CD4-positive, alpha-beta T cell treated with Interleukin-10 for 1 hour (primary cell): ENCODE results near the gene ZFR2.
A peak's percentile ranks its signal among the peaks of the same experiment; 100 is the strongest.
"Not testable (repeated sequence)": the region's sequence is repeated elsewhere in the genome, so short reads cannot be mapped to it uniquely, and the experiment has no call there.

Source experiments
- DNase-seq: peaks from one replicate; pipeline ENCODE4 v3.0.0-alpha.2; 2020

ZFR2 gene

GRCh38 chr19:3868770-3869456, at the start of gene ZFR2:
Gene ZFR2, minus strand, starts transcription at chr19:3869038. Its CDS starts 21 bp downstream, at chr19:3869017.
- DNase-seq: peak; percentile 21

GRCh38 chr19:3916033-3916432, 47.2 kb upstream of the ZFR2 start:
- DNase-seq: no peak

DNA sequence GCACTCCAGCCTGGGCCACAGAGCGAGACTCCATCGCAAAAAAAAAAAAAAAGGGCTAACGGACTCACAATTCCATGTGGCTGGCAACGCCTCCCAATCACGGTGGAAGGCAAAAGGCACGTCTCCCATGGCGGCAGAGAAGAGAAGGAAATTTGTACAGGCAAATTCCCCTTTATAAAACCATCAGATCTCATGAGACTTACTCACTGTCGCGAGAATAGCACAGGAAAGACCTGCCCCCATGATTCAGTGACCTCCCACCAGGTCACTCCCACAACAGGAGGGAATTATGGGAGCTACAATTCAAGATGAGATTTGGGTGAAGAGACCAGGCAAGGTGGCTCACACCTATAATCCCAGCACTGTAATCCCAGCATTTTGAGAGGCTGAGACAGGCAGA, 45.4 kb upstream of the ZFR2 start:
- no peak for DNase-seq

GRCh38 chr19:3910105-3910504, 41.3 kb upstream of the ZFR2 start:
- DNase-seq: no peak

DNA sequence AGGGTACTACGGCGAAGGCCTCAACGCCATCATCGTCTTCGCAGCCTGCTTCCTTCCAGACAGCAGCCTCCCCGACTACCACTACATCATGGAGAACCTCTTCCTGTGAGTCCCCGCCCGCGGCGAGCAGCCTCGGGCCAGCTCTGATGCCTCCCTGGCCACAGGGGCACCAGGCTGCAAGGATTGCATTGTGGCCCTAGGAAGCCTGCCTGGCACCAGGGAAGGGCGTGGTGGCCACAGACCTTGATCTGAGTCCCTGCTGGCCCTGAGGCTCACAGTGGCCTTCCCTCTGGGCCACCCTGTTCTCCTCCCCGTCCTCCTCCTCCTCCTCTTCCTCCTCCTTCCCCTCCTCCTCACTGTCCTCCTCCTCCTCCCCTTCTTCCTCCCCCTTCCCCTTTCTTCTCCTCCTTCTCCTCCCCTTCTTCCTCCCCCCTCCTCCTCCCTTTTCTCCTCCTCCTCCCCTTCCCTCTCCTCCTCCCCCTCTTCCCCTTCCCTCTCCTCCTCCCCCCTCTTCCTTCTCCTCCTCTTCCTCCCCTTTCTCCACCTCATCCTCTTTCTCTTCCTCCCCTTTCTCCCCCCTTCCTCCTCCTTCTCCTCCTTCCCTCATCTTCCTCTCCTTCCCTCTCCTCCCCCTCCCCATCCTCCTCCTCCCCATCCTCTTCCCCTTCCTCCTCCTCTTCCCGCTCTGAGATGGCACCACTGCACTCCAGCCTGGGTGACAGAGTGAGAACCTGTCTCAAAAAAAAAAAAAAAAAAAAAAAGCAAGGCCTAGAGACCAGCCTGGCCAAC, 39.6 kb upstream of the ZFR2 start:
- DNase-seq: no peak

GRCh38 chr19:3907626-3908265, 38.9 kb upstream of the ZFR2 start:
- no peak for DNase-seq

GRCh38 chr19:3904233-3904632, 35.4 kb upstream of the ZFR2 start:
- DNase-seq: no peak

DNA sequence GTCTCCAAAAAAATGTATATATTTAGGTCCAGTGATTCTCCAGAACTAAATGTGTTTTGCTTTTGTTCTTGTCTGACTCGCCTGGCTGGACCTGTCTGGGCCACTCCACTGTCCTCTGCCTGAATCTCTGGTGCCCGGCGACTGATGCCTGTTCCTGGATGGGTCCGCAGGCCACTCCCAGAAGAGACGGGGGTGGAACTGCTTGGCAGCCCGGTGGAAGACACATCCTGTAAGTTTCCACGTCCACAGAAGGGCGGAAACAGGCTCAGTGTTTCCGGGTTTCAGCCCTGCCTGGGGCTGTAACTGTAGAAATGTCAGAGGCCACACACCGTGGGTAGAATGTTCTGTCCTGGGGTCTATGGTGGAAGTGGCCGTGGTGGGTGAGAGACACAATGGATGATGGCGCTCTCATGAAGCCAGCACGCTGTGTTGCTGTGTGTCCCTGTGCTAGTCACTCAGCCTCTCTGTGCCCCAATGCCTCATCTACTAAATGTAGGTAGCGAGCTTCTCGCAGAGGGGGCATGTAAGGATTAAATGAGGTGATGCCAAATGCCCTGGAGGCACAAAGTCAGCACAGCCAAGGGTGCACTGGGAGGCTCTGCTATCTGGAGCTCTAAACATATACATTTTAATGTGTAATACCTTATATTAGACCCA, 33.6 kb upstream of the ZFR2 start:
- no peak for DNase-seq

DNA sequence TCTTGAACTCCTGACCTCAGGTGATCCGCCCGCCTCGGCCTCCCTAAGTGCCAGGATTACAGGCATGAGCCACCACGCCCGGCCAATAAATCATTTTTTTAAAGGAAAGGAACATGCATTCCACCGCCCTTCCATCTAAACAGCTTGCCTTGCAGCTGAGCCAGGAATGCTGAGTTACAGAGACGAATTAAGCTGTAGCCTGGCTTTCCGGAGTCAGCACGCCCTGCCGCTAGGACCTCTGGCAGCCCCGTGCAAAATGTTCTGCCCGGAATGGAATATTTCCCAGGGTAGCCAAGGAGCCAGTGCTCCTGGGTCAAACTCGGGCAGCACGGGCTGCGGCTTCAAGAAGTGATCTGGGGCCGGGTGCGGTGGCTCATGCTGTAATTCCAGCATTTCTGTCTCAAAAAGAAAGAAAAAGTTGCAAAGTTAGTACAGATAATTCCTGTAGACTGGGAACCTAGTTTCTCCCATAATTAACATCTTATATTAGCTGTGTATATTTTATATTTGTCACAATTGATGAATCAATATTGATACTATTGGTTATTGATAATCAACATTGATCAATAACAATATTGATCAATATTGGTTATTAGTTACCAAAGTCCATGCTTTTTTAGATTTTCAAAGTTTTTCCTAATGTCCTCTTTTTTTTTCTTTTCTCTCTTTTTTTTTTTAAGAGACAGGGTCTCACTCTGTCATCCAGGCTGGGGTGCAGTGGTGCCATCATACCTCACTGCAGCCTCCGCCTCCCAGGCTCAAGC, 30.9 kb upstream of the ZFR2 start:
- no peak for DNase-seq

DNA sequence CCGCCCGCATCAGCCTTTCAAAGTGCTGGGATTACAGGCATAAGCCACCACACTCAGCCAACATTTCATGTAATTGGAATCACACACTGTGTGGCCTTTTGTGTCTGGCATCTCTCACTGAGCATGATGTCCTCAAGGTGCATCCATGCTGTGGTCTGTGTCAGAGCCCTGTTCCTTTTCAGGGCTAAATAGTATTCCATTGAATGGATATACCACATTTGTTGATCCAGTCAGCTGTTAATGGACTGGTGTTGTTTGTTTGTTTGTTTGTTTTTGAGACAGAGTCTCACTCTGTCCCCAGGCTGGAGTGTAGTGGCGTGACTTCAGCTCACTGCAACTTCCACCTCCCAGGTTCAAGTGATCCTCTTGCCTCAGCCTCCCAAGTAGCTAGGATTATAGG, 29.6 kb upstream of the ZFR2 start:
- no peak for DNase-seq

DNA sequence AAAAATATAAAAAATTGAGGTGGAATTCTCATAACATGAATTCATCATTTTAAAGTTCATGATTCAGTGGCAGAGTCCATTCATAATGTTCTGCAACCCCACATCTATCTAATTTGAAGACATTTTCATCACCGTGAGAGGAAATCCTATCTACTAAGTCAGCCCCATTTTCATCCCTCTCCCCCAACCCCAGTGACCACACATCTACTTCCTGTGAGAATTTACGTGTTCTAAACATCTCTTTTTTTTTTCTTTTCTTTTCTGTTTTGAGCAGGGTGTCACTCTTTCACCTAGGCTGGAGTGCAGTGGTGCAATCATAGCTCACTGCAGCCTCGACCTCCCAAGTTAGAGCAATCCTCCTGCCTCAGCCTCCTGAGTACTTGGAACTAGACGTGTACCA, 29.1 kb upstream of the ZFR2 start:
- no peak for DNase-seq

DNA sequence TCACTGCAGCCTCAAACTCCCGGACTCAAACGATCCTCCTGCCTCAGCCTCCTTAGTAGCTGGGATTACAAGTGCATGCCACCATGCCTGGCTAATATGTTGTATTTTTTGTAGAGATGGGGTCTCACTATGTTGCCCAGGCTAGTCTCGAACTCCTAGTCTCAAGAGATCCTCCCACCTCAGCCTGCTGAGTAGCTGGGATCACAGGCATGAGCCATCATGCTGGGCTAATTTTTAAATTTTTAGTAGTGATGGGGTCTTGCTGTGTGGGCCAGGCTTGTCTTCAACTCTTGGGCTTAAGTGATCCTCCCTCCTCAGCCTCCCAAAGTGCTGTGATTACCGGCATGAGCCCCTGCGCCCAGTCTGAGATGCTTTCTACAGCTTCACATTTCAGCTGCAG, 26.9 kb upstream of the ZFR2 start:
- DNase-seq: no peak

DNA sequence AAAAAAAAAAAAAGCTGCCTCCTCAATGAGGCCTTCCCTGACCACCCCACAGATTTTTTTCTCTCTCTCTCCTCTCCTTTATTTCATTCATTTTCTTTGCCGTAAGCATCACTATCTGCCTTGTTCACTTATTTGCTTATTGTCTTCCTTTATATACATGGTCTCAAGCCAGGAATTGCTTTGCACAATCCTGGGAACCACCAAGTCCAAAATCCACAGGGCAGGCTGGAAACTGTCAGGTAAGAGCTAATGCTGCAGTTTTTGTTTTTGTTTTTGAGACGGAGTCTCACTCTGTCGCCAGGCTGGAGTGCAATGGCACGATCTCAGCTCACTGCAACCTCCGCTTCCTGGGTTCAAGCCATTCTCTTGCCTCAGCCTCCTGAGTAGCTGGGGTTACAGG, 26.1 kb upstream of the ZFR2 start:
- DNase-seq: not testable (repeated sequence)

GRCh38 chr19:3893509-3894179, 24.8 kb upstream of the ZFR2 start:
- DNase-seq: no peak

DNA sequence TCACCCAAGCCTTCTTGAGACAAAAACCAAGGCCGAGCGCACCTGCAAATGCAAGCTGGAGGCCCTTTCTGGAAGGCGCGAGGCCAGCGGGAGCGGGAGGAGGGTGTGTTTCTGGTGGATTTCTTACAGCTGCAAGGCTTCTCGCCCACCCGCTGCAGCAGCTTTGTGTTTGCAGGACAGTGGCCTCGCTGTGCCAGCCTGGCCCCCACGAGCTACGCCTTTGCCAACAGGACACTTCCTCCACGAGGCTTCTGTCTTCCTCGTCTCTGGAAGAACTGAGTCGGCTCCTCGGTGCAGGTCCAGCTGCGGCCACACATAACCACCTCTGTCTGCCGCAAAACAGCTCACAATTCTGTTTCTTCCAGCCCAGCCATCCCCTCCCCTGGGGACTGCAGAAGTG, 21.8 kb upstream of the ZFR2 start:
- no peak for DNase-seq

- no peak for DNase-seq
These were observed 13.2 kb upstream of the ZFR2 start for GRCh38 chr19:3882041-3882384.

GRCh38 chr19:3881272-3882040, 12.6 kb upstream of the ZFR2 start:
- DNase-seq: no peak

- no peak for DNase-seq
These were observed 11.8 kb upstream of the ZFR2 start, which contains the start of gene ATCAY for GRCh38 chr19:3880471-3881271. Gene ATCAY, plus strand, starts transcription at chr19:3880685. Its CDS starts 5,083 bp downstream, at chr19:3885768.

DNA sequence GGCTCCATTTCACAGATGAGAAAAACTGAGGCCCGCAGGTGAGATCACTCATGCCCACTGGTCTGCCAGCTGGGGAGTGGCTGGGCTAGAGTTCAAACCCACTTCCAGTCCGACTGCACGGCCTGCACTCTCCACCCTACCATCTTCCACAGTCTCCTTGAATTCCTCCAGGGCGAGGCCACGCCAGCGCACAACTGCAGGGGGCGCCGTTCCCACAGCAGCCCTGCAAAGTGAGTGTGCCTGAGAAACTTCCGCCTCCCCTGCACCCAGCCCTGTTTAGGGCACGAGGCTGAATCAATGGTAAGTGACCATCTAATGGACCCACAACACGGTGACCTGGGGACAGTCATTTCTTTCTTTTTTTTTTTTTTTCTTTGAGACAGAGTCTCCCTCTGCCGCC, 10.8 kb upstream of the ZFR2 start:
- DNase-seq: no peak

GRCh38 chr19:3874695-3875094, 5.9 kb upstream of the ZFR2 start:
- not testable (repeated sequence) for DNase-seq
